Measurements from ENCODE around the gene VWA5B1. TPM values are rescaled to one million over a fixed set of nuclear protein-coding genes. Genes with fewer than 3 reads are reported as not detected.

VWA5B1 gene
- polyA plus RNA-seq, 1 donor (not counting 4 experiments of a cell fraction or from before 2014, with no cell fraction given): not detected

DNA sequence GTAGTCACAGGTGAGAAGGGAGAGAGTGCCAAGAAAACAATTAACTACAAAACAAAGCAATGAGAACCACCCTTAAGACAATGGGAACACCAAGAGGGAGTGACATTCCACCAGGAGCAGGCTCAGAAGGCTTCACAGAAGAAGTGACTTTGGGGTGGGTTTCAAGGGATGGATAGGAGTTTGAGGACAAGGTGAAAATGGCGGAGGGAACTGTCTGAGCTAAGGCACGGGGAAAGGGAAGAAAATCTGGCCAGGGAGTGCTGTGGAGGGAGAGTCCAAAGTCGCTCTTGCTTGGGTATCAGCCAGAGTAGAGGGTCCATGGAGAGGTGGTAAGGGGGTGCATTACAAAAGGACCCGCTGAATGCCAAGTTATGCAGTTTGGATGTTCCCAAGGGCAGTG lies 108.1 kb downstream of the VWA5B1 start:
- no peak overlapping the region for H3K9ac ChIP-seq (ENCODE audit: control insufficient read depth, extremely low read depth, insufficient read depth, low read length)
- no peak for DNase-seq (ENCODE audit: low read depth, low spot score)
- H3K4me3 ChIP-seq (ENCODE audit: control insufficient read depth in 2 of 3, extremely low read depth in 1 of 3, insufficient read depth in 2 of 3, low read depth in 1 of 3, low read length in 3 of 3): no peak overlapping the region
- H3K4me2 ChIP-seq (ENCODE audit: control insufficient read depth, extremely low read depth, insufficient read depth, low read depth, low read length): no peak overlapping the region
- TF ChIP-seq, protein P1, sequence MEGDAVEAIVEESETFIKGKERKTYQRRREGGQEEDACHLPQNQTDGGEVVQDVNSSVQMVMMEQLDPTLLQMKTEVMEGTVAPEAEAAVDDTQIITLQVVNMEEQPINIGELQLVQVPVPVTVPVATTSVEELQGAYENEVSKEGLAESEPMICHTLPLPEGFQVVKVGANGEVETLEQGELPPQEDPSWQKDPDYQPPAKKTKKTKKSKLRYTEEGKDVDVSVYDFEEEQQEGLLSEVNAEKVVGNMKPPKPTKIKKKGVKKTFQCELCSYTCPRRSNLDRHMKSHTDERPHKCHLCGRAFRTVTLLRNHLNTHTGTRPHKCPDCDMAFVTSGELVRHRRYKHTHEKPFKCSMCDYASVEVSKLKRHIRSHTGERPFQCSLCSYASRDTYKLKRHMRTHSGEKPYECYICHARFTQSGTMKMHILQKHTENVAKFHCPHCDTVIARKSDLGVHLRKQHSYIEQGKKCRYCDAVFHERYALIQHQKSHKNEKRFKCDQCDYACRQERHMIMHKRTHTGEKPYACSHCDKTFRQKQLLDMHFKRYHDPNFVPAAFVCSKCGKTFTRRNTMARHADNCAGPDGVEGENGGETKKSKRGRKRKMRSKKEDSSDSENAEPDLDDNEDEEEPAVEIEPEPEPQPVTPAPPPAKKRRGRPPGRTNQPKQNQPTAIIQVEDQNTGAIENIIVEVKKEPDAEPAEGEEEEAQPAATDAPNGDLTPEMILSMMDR (optimal IDR thresholded peaks at IDR 0.05 in 1 of 3, IDR thresholded peaks at IDR 0.05 in 1 of 3, conservative IDR thresholded peaks at IDR 0.05 in 1 of 3; ENCODE audit: extremely low read depth in 1 of 3, insufficient read depth in 2 of 3, low read length in 3 of 3): no peak
- no peak for TF ChIP-seq EZH2 (IDR thresholded peaks at IDR 0.05; ENCODE audit: low read length)
- H3K9me3 ChIP-seq (ENCODE audit: control insufficient read depth, low read depth, low read length): peaks cover 2% of the 10 kb centered on the region
- H3K36me3 ChIP-seq (ENCODE audit: control insufficient read depth in 2 of 2, extremely low read depth in 1 of 2, insufficient read depth in 2 of 2, low read length in 2 of 2): no peaks in the 10 kb centered on the region
- H3K4me1 ChIP-seq (ENCODE audit: control insufficient read depth, extremely low read depth, insufficient read depth, low read length): peaks cover 7% of the 10 kb centered on the region
- no peaks in the 10 kb centered on the region for H4K20me1 ChIP-seq (ENCODE audit: control insufficient read depth, extremely low read depth, insufficient read depth, low read length)
- FAIRE-seq: no peak
- no peak overlapping the region for H2AFZ ChIP-seq (ENCODE audit: control insufficient read depth, low read length)
- H3K79me2 ChIP-seq (ENCODE audit: control insufficient read depth, insufficient read depth, low read length): no peaks in the 10 kb centered on the region
- no peak overlapping the region for H3K27ac ChIP-seq (ENCODE audit: control insufficient read depth, insufficient read depth, low read length)
- H3K27me3 ChIP-seq (ENCODE audit: control insufficient read depth, extremely low read depth, insufficient read depth, low read length): peaks cover 11% of the 10 kb centered on the region
- dilution Hi-C loops (cut with MboI; ENCODE audit: extremely low pct_ligation_motif_present, low sequenced_read_pairs): no loop called here
- no peaks in the 10 kb centered on the region for H3K9me1 ChIP-seq (ENCODE audit: control insufficient read depth, extremely low read depth, insufficient read depth, low read length)

GRCh38 chr1:20399196-20399595 lies 108.5 kb downstream of the VWA5B1 start:
- DNase-seq (ENCODE audit: low read depth, low spot score): no peak
- Histone ChIP-seq H2AFZ (ENCODE audit: control insufficient read depth, low read length) (no peak overlapping the region), H4K20me1 (ENCODE audit: control insufficient read depth, extremely low read depth, insufficient read depth, low read length) (no peaks in the 10 kb centered on the region), H3K27ac (ENCODE audit: control insufficient read depth, insufficient read depth, low read length) (no peak overlapping the region), H3K9me3 (ENCODE audit: control insufficient read depth, low read depth, low read length) (peaks cover 2% of the 10 kb centered on the region), H3K79me2 (ENCODE audit: control insufficient read depth, insufficient read depth, low read length) (no peaks in the 10 kb centered on the region), H3K27me3 (ENCODE audit: control insufficient read depth, extremely low read depth, insufficient read depth, low read length) (peaks cover 11% of the 10 kb centered on the region), H3K4me3 (ENCODE audit: control insufficient read depth in 2 of 3, extremely low read depth in 1 of 3, insufficient read depth in 2 of 3, low read depth in 1 of 3, low read length in 3 of 3) (no peak overlapping the region), H3K36me3 (ENCODE audit: control insufficient read depth in 2 of 2, extremely low read depth in 1 of 2, insufficient read depth in 2 of 2, low read length in 2 of 2) (no peaks in the 10 kb centered on the region), H3K4me1 (ENCODE audit: control insufficient read depth, extremely low read depth, insufficient read depth, low read length) (peaks cover 7% of the 10 kb centered on the region), H3K4me2 (ENCODE audit: control insufficient read depth, extremely low read depth, insufficient read depth, low read depth, low read length) (no peak overlapping the region), H3K9ac (ENCODE audit: control insufficient read depth, extremely low read depth, insufficient read depth, low read length) (no peak overlapping the region), H3K9me1 (ENCODE audit: control insufficient read depth, extremely low read depth, insufficient read depth, low read length) (no peaks in the 10 kb centered on the region)
- TF ChIP-seq, protein P1 (optimal IDR thresholded peaks at IDR 0.05 in 1 of 3, IDR thresholded peaks at IDR 0.05 in 1 of 3, conservative IDR thresholded peaks at IDR 0.05 in 1 of 3; ENCODE audit: extremely low read depth in 1 of 3, insufficient read depth in 2 of 3, low read length in 3 of 3): no peak
- TF ChIP-seq EZH2 (IDR thresholded peaks at IDR 0.05; ENCODE audit: low read length): no peak
- dilution Hi-C loops (cut with MboI; ENCODE audit: extremely low pct_ligation_motif_present, low sequenced_read_pairs): no loop called here
- no peak for FAIRE-seq

All from keratinocyte (primary cell).